Measurements from ENCODE around the gene MYO5A. TPM values are rescaled to one million over a fixed set of nuclear protein-coding genes. Genes with fewer than 3 reads are reported as not detected.
"Not testable (repeated sequence)": the region's sequence is repeated elsewhere in the genome, so short reads cannot be mapped to it uniquely, and the experiment has no call there.

MYO5A gene
- total RNA-seq (2022): 8.2 and 9.9 TPM in 2 replicates
- percentile 48 among the genes with signal in this experiment for Bru-seq, nascent RNA
- percentile 48 among the genes with signal in this experiment for BruChase-seq, experiment 1, labeled RNA remaining after a 2-hour chase
- BruChase-seq, experiment 2, labeled RNA remaining after a 6-hour chase: percentile 56 among the genes with signal in this experiment
- long read RNA-seq, partial matches to known transcripts: 0 of 3 reads
- long read RNA-seq, other reads (novel, unspliced or antisense): 3 of 3 reads

- Mint-ChIP-seq H3K27ac (ENCODE audit: unreplicated experiment) (no peak within 1 kb of the TSS), H3K36me3 (ENCODE audit: insufficient read depth, unreplicated experiment) (no peaks in the 10 kb centered on the region), H3K27me3 (ENCODE audit: insufficient read depth, unreplicated experiment) (peaks cover 22% of the 10 kb centered on the region), H3K9me3 (ENCODE audit: unreplicated experiment) (no peaks in the 10 kb centered on the region), H3K4me1 (ENCODE audit: low read depth, unreplicated experiment) (peaks cover 7% of the 10 kb centered on the region), H3K4me3 (ENCODE audit: unreplicated experiment) (peak within 1 kb of the TSS; percentile 71)
- Histone ChIP-seq H3K36me3 (ENCODE audit: control insufficient read depth, insufficient read depth, low read length) (no peaks in the 10 kb centered on the region), H3K9me3 (no peaks in the 10 kb centered on the region), H3K27me3 (replicated peaks; ENCODE audit: control insufficient read depth, insufficient read depth, low read length) (no peaks in the 10 kb centered on the region), H3K4me1 (peaks cover 6% of the 10 kb centered on the region; the same call in 1 of the 2 replicates), H3K4me3 (ENCODE audit: low read depth, low read length) (peak within 1 kb of the TSS; percentile 56)
- no peak for TF ChIP-seq CTCF (IDR thresholded peaks at IDR 0.05; ENCODE audit: insufficient read depth in 1 of 2, low read depth in 1 of 2, low read length in 1 of 2, severe bottlenecking in 1 of 2, unreplicated experiment in 1 of 2)
- no TSS peak for BruUV-seq (replicated peaks)
- ChIA-PET POLR2A (no interaction called here), CTCF (no interaction called here)
- intact Hi-C loops (cut with micrococcal nuclease; ENCODE audit: unreplicated experiment): loop anchor here (1.0 to 10.0 kb wide), 6 partner anchors 40 to 274 kb away; no protein-coding TSS in a partner anchor
- DNase-seq: peak; percentile 49 to 76
Measured at GRCh38 chr15:52528564-52529340, at the start of gene MYO5A. Gene MYO5A, minus strand, starts transcription at chr15:52528880. Its CDS starts 74 bp downstream, at chr15:52528806.

DNA sequence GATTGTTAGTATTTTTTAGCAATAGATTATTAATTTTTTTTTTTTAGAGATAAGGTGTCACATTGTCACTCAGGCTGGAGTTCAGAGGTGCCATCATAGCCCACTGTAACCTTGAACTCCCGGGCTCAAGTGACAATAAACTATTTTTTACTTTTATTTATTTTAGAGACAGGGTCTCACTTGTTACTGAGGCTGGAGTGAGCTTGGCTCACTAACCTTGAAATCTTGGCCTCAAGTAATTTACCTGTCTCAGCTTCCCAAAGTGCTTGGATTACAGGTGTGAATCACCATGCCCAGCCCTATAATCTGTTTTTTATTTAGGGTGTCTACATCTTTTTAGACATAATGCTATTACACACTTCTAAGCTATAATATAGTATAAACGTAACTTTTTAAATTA is 48.0 kb upstream of the MYO5A start:
- H3K9me3 Mint-ChIP-seq (ENCODE audit: unreplicated experiment): peaks cover 10% of the 10 kb centered on the region
- H3K27me3 Mint-ChIP-seq (ENCODE audit: insufficient read depth, unreplicated experiment): no peaks in the 10 kb centered on the region
- no TSS peak for BruUV-seq (replicated peaks)
- DNase-seq: no peak
- H3K27ac Mint-ChIP-seq (ENCODE audit: unreplicated experiment): no peak overlapping the region
- Histone ChIP-seq H3K9me3 (no peaks in the 10 kb centered on the region), H3K4me3 (ENCODE audit: low read depth, low read length) (no peak overlapping the region), H3K27me3 (replicated peaks; ENCODE audit: control insufficient read depth, insufficient read depth, low read length) (no peaks in the 10 kb centered on the region), H3K4me1 (no peaks in the 10 kb centered on the region), H3K36me3 (ENCODE audit: control insufficient read depth, insufficient read depth, low read length) (no peaks in the 10 kb centered on the region)
- ChIA-PET CTCF (no interaction called here), POLR2A (no interaction called here)
- intact Hi-C loops (cut with micrococcal nuclease; ENCODE audit: unreplicated experiment): no loop called here
- no peaks in the 10 kb centered on the region for H3K36me3 Mint-ChIP-seq (ENCODE audit: insufficient read depth, unreplicated experiment)
- H3K4me3 Mint-ChIP-seq (ENCODE audit: unreplicated experiment): no peak overlapping the region
- H3K4me1 Mint-ChIP-seq (ENCODE audit: low read depth, unreplicated experiment): no peaks in the 10 kb centered on the region
- no peak for TF ChIP-seq CTCF (IDR thresholded peaks at IDR 0.05; ENCODE audit: insufficient read depth in 1 of 2, low read depth in 1 of 2, low read length in 1 of 2, severe bottlenecking in 1 of 2, unreplicated experiment in 1 of 2)

DNA sequence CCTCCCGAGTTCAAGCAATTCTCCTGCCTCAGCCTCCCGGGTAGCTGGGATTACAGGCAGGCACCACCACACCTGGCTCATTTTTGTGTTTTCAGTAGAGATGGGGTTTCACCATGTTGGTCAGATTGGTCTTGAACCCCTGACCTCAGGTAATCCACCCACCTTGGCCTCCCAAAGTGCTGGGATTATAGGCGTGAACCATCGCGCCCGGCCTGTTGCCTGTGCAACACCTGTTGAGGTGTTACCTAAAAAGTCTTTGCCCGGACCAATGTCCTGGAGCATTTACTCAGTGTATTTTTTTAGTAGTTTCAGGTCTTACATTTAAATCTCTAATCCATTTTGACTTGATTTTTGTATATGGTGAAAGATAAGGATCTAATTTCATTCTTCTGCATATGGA is 46.9 kb upstream of the MYO5A start:
- peaks cover 10% of the 10 kb centered on the region for H3K9me3 Mint-ChIP-seq (ENCODE audit: unreplicated experiment)
- intact Hi-C loops (cut with micrococcal nuclease; ENCODE audit: unreplicated experiment); CTCF ChIA-PET; H3K36me3 ChIP-seq (ENCODE audit: control insufficient read depth, insufficient read depth, low read length); H3K36me3 Mint-ChIP-seq (ENCODE audit: insufficient read depth, unreplicated experiment); POLR2A ChIA-PET; BruUV-seq (replicated peaks); H3K4me3 ChIP-seq (ENCODE audit: low read depth, low read length); H3K4me1 ChIP-seq; H3K27ac Mint-ChIP-seq (ENCODE audit: unreplicated experiment); H3K4me3 Mint-ChIP-seq (ENCODE audit: unreplicated experiment); H3K27me3 Mint-ChIP-seq (ENCODE audit: insufficient read depth, unreplicated experiment); H3K9me3 ChIP-seq; H3K4me1 Mint-ChIP-seq (ENCODE audit: low read depth, unreplicated experiment); DNase-seq; H3K27me3 ChIP-seq (replicated peaks; ENCODE audit: control insufficient read depth, insufficient read depth, low read length): not testable (repeated sequence)
